ENCODE data around the gene STX8.

The STX8 gene

GRCh38 chr17:9249245-9249953, 326.2 kb downstream of the STX8 start:
- FAIRE-seq (no peak), DNase-seq (ENCODE audit: insufficient read length, low spot score) (no peak)

GRCh38 chr17:9247401-9247938, 328.1 kb downstream of the STX8 start:
- no peak for FAIRE-seq
- TF ChIP-seq POLR2AphosphoS5 (IDR thresholded peaks at IDR 0.05; ENCODE audit: low read depth, low read length) = no peak
- TF ChIP-seq PAX5 (IDR thresholded peaks at IDR 0.05; ENCODE audit: insufficient read depth, low read length, severe bottlenecking) = no peak
- TF ChIP-seq POLR2A (IDR thresholded peaks at IDR 0.05; ENCODE audit: low read depth, low read length) = no peak
- TF ChIP-seq TAF1 (IDR thresholded peaks at IDR 0.05; ENCODE audit: low read depth, low read length) = no peak
- TF ChIP-seq SPI1 (IDR thresholded peaks at IDR 0.05; ENCODE audit: low read depth, low read length) = no peak
- no peak for TF ChIP-seq POU2F2 (IDR thresholded peaks at IDR 0.05; ENCODE audit: low read depth, low read length)
- DNase-seq (ENCODE audit: insufficient read length, low spot score) = no peak

More at GRCh38 chr17:9249245-9249953, 326.2 kb downstream of the STX8 start:
- no peak for TF ChIP-seq PAX5 (IDR thresholded peaks at IDR 0.05; ENCODE audit: insufficient read depth, low read length, severe bottlenecking)
- no peak for TF ChIP-seq POLR2AphosphoS5 (IDR thresholded peaks at IDR 0.05; ENCODE audit: low read depth, low read length)
- TF ChIP-seq SPI1 (IDR thresholded peaks at IDR 0.05; ENCODE audit: low read depth, low read length) = no peak
- TF ChIP-seq POU2F2 (IDR thresholded peaks at IDR 0.05; ENCODE audit: low read depth, low read length) = no peak
- TF ChIP-seq TAF1 (IDR thresholded peaks at IDR 0.05; ENCODE audit: low read depth, low read length) = no peak
- no peak for TF ChIP-seq POLR2A (IDR thresholded peaks at IDR 0.05; ENCODE audit: low read depth, low read length)

GRCh38 chr17:9244066-9245052, 331.3 kb downstream of the STX8 start:
- no peak for DNase-seq (ENCODE audit: insufficient read length, low spot score)
- no peak for FAIRE-seq

DNA sequence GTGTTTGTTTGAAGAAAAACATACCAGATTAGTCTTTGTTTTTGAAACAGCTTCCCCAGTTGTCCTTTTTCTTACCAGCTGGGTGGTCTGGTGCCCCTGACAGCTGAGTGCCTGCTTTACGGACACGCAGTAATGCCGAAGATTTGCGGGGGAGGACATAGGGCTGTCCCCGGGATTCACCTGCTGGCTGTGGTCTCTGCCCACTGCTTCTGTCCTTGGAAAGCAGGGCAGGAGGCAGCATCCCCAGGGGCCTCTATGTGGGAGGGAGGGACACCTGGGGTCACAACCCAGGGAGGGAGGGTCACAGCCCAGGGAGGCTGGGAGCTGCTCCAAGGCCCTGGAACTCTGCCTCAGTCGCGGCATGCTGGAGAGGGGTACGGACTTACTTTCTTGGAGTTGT, 332.6 kb downstream of the STX8 start:
- no peak for FAIRE-seq
- no peak for DNase-seq (ENCODE audit: insufficient read length, low spot score)
- TF ChIP-seq TAF1 (IDR thresholded peaks at IDR 0.05; ENCODE audit: low read depth, low read length) (no peak), POU2F2 (IDR thresholded peaks at IDR 0.05; ENCODE audit: low read depth, low read length) (no peak), SPI1 (IDR thresholded peaks at IDR 0.05; ENCODE audit: low read depth, low read length) (no peak), POLR2A (IDR thresholded peaks at IDR 0.05; ENCODE audit: low read depth, low read length) (no peak), POLR2AphosphoS5 (IDR thresholded peaks at IDR 0.05; ENCODE audit: low read depth, low read length) (no peak), PAX5 (IDR thresholded peaks at IDR 0.05; ENCODE audit: insufficient read depth, low read length, severe bottlenecking) (no peak)

More at GRCh38 chr17:9244066-9245052, 331.3 kb downstream of the STX8 start:
- TF ChIP-seq PAX5 (IDR thresholded peaks at IDR 0.05; ENCODE audit: insufficient read depth, low read length, severe bottlenecking) (no peak), POLR2AphosphoS5 (IDR thresholded peaks at IDR 0.05; ENCODE audit: low read depth, low read length) (no peak), SPI1 (IDR thresholded peaks at IDR 0.05; ENCODE audit: low read depth, low read length) (no peak), TAF1 (IDR thresholded peaks at IDR 0.05; ENCODE audit: low read depth, low read length) (no peak)

GRCh38 chr17:9242497-9242881, 333.1 kb downstream of the STX8 start:
- no peak for TF ChIP-seq PAX5 (IDR thresholded peaks at IDR 0.05; ENCODE audit: insufficient read depth, low read length, severe bottlenecking)
- no peak for TF ChIP-seq POU2F2 (IDR thresholded peaks at IDR 0.05; ENCODE audit: low read depth, low read length)
- no peak for TF ChIP-seq SPI1 (IDR thresholded peaks at IDR 0.05; ENCODE audit: low read depth, low read length)
- no peak for TF ChIP-seq POLR2A (IDR thresholded peaks at IDR 0.05; ENCODE audit: low read depth, low read length)
- no peak for TF ChIP-seq TAF1 (IDR thresholded peaks at IDR 0.05; ENCODE audit: low read depth, low read length)
- no peak for TF ChIP-seq POLR2AphosphoS5 (IDR thresholded peaks at IDR 0.05; ENCODE audit: low read depth, low read length)
- FAIRE-seq (no peak), DNase-seq (ENCODE audit: insufficient read length, low spot score) (no peak)

GRCh38 chr17:9241774-9242496, 333.7 kb downstream of the STX8 start:
- DNase-seq (ENCODE audit: insufficient read length, low spot score) (no peak), FAIRE-seq (no peak)
- TF ChIP-seq TAF1 (IDR thresholded peaks at IDR 0.05; ENCODE audit: low read depth, low read length) (no peak), POLR2A (IDR thresholded peaks at IDR 0.05; ENCODE audit: low read depth, low read length) (no peak), PAX5 (IDR thresholded peaks at IDR 0.05; ENCODE audit: insufficient read depth, low read length, severe bottlenecking) (no peak), POU2F2 (IDR thresholded peaks at IDR 0.05; ENCODE audit: low read depth, low read length) (no peak), SPI1 (IDR thresholded peaks at IDR 0.05; ENCODE audit: low read depth, low read length) (no peak), POLR2AphosphoS5 (IDR thresholded peaks at IDR 0.05; ENCODE audit: low read depth, low read length) (no peak)

GRCh38 chr17:9241371-9241712, 334.3 kb downstream of the STX8 start:
- DNase-seq (ENCODE audit: insufficient read length, low spot score) (no peak), FAIRE-seq (no peak)
- TF ChIP-seq POU2F2 (IDR thresholded peaks at IDR 0.05; ENCODE audit: low read depth, low read length) (no peak), TAF1 (IDR thresholded peaks at IDR 0.05; ENCODE audit: low read depth, low read length) (no peak), SPI1 (IDR thresholded peaks at IDR 0.05; ENCODE audit: low read depth, low read length) (no peak)

- no peak for DNase-seq (ENCODE audit: insufficient read length, low spot score)
These were observed 334.8 kb downstream of the STX8 start for GRCh38 chr17:9240659-9241370.

More at GRCh38 chr17:9240659-9241370, 334.8 kb downstream of the STX8 start:
- no peak for FAIRE-seq
- TF ChIP-seq POLR2A (IDR thresholded peaks at IDR 0.05; ENCODE audit: low read depth, low read length) (no peak), SPI1 (IDR thresholded peaks at IDR 0.05; ENCODE audit: low read depth, low read length) (no peak), TAF1 (IDR thresholded peaks at IDR 0.05; ENCODE audit: low read depth, low read length) (no peak), POLR2AphosphoS5 (IDR thresholded peaks at IDR 0.05; ENCODE audit: low read depth, low read length) (no peak), POU2F2 (IDR thresholded peaks at IDR 0.05; ENCODE audit: low read depth, low read length) (no peak)

Measured in GM12891 (cell line).